Measurements from ENCODE around the gene GSC2. TPM values are rescaled to one million over a fixed set of nuclear protein-coding genes. Genes with fewer than 3 reads are reported as not detected.

GSC2 gene
- total and polyA plus RNA-seq, 9 of the 15 experiments (the other 6 are each of a cell fraction or from before 2014, with no cell fraction given): not detected

GRCh38 chr22:19177164-19178064 is 27.3 kb upstream of the GSC2 start (continued):
- TF ChIP-seq ZNF316 (IDR thresholded peaks at IDR 0.05) (no peak), DMBX1 (CRISPR knock-in tag; IDR thresholded peaks at IDR 0.05; ENCODE audit: borderline replicate concordance) (0 out of 2 replicates have a peak, but pooled peaks have one; percentile 20), SRSF3 (IDR thresholded peaks at IDR 0.05; ENCODE audit: insufficient read depth, low read length) (no peak), POLR3A (IDR thresholded peaks at IDR 0.05; ENCODE audit: borderline replicate concordance, extremely low read depth, insufficient read depth, insufficient read length) (no peak), EWSR1 (IDR thresholded peaks at IDR 0.05; ENCODE audit: borderline replicate concordance, low read depth, partially characterized antibody) (no peak), SAP30 (IDR thresholded peaks at IDR 0.05; ENCODE audit: borderline replicate concordance, insufficient read depth, low read depth, low read length, poor library complexity, severe bottlenecking) (no peak), KAT2B (IDR thresholded peaks at IDR 0.05; ENCODE audit: low read depth, low read length) (no peak), NFIX (CRISPR knock-in tag; IDR thresholded peaks at IDR 0.05; ENCODE audit: low read depth) (no peak), BACH1 (tag; IDR thresholded peaks at IDR 0.05) (no peak), ZKSCAN1 (IDR thresholded peaks at IDR 0.05; ENCODE audit: low read depth, low read length) (no peak), U2AF2 (optimal IDR thresholded peaks at IDR 0.05; ENCODE audit: low read depth, low read length) (no peak), BCL6 (CRISPR knock-in tag; IDR thresholded peaks at IDR 0.05) (no peak), PHB (CRISPR knock-in tag; IDR thresholded peaks at IDR 0.05) (peak; percentile 91), FOXP1 (CRISPR knock-in tag; IDR thresholded peaks at IDR 0.05) (no peak)
- TF ChIP-seq, protein P1, sequence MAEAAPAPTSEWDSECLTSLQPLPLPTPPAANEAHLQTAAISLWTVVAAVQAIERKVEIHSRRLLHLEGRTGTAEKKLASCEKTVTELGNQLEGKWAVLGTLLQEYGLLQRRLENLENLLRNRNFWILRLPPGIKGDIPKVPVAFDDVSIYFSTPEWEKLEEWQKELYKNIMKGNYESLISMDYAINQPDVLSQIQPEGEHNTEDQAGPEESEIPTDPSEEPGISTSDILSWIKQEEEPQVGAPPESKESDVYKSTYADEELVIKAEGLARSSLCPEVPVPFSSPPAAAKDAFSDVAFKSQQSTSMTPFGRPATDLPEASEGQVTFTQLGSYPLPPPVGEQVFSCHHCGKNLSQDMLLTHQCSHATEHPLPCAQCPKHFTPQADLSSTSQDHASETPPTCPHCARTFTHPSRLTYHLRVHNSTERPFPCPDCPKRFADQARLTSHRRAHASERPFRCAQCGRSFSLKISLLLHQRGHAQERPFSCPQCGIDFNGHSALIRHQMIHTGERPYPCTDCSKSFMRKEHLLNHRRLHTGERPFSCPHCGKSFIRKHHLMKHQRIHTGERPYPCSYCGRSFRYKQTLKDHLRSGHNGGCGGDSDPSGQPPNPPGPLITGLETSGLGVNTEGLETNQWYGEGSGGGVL (CRISPR knock-in tag; IDR thresholded peaks at IDR 0.05): no peak
- TF ChIP-seq, protein P2, sequence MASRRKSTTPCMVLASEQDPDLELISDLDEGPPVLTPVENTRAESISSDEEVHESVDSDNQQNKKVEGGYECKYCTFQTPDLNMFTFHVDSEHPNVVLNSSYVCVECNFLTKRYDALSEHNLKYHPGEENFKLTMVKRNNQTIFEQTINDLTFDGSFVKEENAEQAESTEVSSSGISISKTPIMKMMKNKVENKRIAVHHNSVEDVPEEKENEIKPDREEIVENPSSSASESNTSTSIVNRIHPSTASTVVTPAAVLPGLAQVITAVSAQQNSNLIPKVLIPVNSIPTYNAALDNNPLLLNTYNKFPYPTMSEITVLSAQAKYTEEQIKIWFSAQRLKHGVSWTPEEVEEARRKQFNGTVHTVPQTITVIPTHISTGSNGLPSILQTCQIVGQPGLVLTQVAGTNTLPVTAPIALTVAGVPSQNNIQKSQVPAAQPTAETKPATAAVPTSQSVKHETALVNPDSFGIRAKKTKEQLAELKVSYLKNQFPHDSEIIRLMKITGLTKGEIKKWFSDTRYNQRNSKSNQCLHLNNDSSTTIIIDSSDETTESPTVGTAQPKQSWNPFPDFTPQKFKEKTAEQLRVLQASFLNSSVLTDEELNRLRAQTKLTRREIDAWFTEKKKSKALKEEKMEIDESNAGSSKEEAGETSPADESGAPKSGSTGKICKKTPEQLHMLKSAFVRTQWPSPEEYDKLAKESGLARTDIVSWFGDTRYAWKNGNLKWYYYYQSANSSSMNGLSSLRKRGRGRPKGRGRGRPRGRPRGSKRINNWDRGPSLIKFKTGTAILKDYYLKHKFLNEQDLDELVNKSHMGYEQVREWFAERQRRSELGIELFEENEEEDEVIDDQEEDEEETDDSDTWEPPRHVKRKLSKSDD (conservative IDR thresholded peaks at IDR 0.05; ENCODE audit: low read length): no peak
- TF ChIP-seq, protein P3, sequence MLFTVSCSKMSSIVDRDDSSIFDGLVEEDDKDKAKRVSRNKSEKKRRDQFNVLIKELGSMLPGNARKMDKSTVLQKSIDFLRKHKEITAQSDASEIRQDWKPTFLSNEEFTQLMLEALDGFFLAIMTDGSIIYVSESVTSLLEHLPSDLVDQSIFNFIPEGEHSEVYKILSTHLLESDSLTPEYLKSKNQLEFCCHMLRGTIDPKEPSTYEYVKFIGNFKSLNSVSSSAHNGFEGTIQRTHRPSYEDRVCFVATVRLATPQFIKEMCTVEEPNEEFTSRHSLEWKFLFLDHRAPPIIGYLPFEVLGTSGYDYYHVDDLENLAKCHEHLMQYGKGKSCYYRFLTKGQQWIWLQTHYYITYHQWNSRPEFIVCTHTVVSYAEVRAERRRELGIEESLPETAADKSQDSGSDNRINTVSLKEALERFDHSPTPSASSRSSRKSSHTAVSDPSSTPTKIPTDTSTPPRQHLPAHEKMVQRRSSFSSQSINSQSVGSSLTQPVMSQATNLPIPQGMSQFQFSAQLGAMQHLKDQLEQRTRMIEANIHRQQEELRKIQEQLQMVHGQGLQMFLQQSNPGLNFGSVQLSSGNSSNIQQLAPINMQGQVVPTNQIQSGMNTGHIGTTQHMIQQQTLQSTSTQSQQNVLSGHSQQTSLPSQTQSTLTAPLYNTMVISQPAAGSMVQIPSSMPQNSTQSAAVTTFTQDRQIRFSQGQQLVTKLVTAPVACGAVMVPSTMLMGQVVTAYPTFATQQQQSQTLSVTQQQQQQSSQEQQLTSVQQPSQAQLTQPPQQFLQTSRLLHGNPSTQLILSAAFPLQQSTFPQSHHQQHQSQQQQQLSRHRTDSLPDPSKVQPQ (CRISPR knock-in tag; IDR thresholded peaks at IDR 0.05; ENCODE audit: borderline replicate concordance): 0 out of 2 replicates have a peak, but pooled peaks have one; percentile 16
- TF ChIP-seq, protein P4, sequence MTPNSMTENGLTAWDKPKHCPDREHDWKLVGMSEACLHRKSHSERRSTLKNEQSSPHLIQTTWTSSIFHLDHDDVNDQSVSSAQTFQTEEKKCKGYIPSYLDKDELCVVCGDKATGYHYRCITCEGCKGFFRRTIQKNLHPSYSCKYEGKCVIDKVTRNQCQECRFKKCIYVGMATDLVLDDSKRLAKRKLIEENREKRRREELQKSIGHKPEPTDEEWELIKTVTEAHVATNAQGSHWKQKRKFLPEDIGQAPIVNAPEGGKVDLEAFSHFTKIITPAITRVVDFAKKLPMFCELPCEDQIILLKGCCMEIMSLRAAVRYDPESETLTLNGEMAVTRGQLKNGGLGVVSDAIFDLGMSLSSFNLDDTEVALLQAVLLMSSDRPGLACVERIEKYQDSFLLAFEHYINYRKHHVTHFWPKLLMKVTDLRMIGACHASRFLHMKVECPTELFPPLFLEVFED (CRISPR knock-in tag; conservative IDR thresholded peaks at IDR 0.05): peak; percentile 17; the same call in 1 of the 2 replicates

Measured in K562 (cell line).